ENCODE measurements around the gene NDC1.

Gene NDC1

DNA sequence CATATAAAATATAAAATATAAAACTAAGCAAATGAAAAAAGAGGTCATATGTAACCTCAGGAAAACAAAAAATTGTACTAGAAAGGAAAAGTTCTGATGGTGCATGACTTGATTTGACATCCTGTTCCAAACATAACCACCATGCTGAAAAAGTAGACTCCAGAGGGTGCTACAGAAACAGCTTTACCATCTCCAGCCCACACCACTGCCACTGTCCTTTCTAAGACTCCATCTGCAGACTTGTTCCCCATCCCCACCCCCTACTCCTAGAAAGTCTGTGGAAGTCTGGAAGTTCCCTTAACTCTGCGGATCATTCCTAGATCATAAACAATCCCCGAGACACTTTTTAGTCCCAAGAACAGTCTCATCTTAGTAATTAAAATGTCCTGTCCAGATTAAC lies 119.7 kb downstream of the NDC1 start:
- ATAC-seq (ENCODE audit: insufficient read depth, low read depth) (no peak), DNase-seq (no peak)
- no peak overlapping the region for H3K4me3 ChIP-seq (ENCODE audit: low read depth in 1 of 2, low read length in 2 of 2)
- no peaks in the 10 kb centered on the region for H3K79me2 ChIP-seq (ENCODE audit: insufficient read depth, low read length)
- no peak overlapping the region for H2AFZ ChIP-seq (ENCODE audit: low read depth, low read length)
- no peak overlapping the region for H3K4me2 ChIP-seq (ENCODE audit: insufficient read depth, low read length)
- H3K9ac ChIP-seq (ENCODE audit: low read depth, low read length), result no peak overlapping the region
- H3K4me1 ChIP-seq (ENCODE audit: insufficient read depth, low read length), result no peaks in the 10 kb centered on the region
- H3K9me3 ChIP-seq (ENCODE audit: insufficient read depth, low read length, severe bottlenecking), result no peaks in the 10 kb centered on the region
- TF ChIP-seq EZH2 (IDR thresholded peaks at IDR 0.05; ENCODE audit: borderline replicate concordance, low read depth, low read length, severe bottlenecking), result no peak
- TF ChIP-seq, protein P1, sequence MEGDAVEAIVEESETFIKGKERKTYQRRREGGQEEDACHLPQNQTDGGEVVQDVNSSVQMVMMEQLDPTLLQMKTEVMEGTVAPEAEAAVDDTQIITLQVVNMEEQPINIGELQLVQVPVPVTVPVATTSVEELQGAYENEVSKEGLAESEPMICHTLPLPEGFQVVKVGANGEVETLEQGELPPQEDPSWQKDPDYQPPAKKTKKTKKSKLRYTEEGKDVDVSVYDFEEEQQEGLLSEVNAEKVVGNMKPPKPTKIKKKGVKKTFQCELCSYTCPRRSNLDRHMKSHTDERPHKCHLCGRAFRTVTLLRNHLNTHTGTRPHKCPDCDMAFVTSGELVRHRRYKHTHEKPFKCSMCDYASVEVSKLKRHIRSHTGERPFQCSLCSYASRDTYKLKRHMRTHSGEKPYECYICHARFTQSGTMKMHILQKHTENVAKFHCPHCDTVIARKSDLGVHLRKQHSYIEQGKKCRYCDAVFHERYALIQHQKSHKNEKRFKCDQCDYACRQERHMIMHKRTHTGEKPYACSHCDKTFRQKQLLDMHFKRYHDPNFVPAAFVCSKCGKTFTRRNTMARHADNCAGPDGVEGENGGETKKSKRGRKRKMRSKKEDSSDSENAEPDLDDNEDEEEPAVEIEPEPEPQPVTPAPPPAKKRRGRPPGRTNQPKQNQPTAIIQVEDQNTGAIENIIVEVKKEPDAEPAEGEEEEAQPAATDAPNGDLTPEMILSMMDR (IDR thresholded peaks at IDR 0.05; ENCODE audit: borderline replicate concordance, extremely low read depth, low read length, poor library complexity, severe bottlenecking), result no peak
- H3K27me3 ChIP-seq (ENCODE audit: insufficient read depth, low read length, poor library complexity), result no peaks in the 10 kb centered on the region
- H4K20me1 ChIP-seq (ENCODE audit: insufficient read depth, low read length), result no peaks in the 10 kb centered on the region; the same call in 1 of the 2 replicates
- no peak overlapping the region for H3K27ac ChIP-seq (ENCODE audit: low read length)
- H3K36me3 ChIP-seq (ENCODE audit: insufficient read depth, low read length), result no peaks in the 10 kb centered on the region

DNA sequence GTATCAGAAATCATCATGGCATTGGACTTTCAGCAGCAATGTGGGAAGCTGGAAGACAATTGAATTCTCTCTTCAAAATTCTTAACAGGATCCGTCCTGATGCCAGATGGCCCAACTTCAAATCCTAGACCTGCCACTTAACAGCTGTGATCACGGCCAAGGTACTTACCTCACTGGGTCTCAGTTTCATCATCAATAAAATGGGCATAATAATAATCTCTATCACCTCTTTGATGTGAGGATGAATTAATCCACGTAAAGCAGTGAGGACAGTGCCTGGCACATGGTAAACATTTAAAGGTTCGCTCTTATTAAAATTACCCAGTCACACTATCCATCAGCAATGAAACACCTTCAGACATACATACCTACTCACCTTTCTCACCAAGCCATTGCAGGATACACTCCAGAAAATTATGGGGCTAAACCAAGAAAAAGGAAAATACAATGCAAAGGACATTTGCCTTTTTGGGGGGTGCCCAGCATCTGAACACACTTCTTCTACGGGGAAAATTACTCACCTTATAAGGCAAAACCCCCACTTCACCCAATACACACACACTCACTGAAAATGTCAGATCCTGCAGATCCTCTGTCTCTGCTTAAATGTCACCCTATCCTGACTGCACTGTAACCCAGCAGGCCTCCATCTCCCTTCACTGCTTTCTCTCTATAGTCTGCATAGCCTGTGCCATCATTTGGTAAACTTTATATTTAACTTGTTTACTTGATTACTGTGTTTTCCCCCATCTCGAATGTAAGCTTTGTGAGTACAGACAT lies 120.9 kb downstream of the NDC1 start:
- H2AFZ ChIP-seq (ENCODE audit: low read depth, low read length), result no peak overlapping the region
- H3K4me2 ChIP-seq (ENCODE audit: insufficient read depth, low read length), result no peak overlapping the region
- DNase-seq (no peak), ATAC-seq (ENCODE audit: insufficient read depth, low read depth) (no peak)
- TF ChIP-seq EZH2 (IDR thresholded peaks at IDR 0.05; ENCODE audit: borderline replicate concordance, low read depth, low read length, severe bottlenecking), result no peak
- TF ChIP-seq, protein P1 (IDR thresholded peaks at IDR 0.05; ENCODE audit: borderline replicate concordance, extremely low read depth, low read length, poor library complexity, severe bottlenecking), result no peak
- H3K9me3 ChIP-seq (ENCODE audit: insufficient read depth, low read length, severe bottlenecking), result no peaks in the 10 kb centered on the region
- H3K27ac ChIP-seq (ENCODE audit: low read length), result no peak overlapping the region
- H3K79me2 ChIP-seq (ENCODE audit: insufficient read depth, low read length), result no peaks in the 10 kb centered on the region
- H4K20me1 ChIP-seq (ENCODE audit: insufficient read depth, low read length), result no peaks in the 10 kb centered on the region; the same call in 1 of the 2 replicates
- H3K27me3 ChIP-seq (ENCODE audit: insufficient read depth, low read length, poor library complexity), result no peaks in the 10 kb centered on the region
- H3K36me3 ChIP-seq (ENCODE audit: insufficient read depth, low read length), result no peaks in the 10 kb centered on the region
- H3K4me3 ChIP-seq (ENCODE audit: low read depth in 1 of 2, low read length in 2 of 2), result no peak overlapping the region
- no peak overlapping the region for H3K9ac ChIP-seq (ENCODE audit: low read depth, low read length)
- no peaks in the 10 kb centered on the region for H3K4me1 ChIP-seq (ENCODE audit: insufficient read depth, low read length)

DNA sequence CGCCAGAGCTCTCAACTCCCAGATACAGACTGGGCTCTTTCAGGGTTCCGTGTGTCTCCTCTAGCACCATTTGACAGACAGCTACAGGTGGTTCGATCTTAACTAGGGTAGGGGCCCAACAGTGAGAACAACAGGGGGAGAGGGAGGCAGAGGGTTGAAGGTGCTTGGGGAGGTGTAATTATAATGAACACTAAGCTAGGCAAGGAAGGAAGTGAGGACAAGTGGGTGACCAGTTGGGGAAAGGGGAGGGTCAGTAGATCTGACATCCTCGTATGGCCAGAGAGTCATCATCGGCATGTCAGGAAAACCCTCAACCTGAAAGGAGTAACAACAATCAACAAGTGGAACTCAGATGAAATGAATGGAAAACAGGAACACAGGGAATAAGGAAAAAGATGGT lies 121.9 kb downstream of the NDC1 start:
- H3K27me3 ChIP-seq (ENCODE audit: insufficient read depth, low read length, poor library complexity), result no peaks in the 10 kb centered on the region

More for the DNA sequence above, 121.9 kb downstream of the NDC1 start:
- TF ChIP-seq EZH2 (IDR thresholded peaks at IDR 0.05; ENCODE audit: borderline replicate concordance, low read depth, low read length, severe bottlenecking), result no peak
- TF ChIP-seq, protein P1 (IDR thresholded peaks at IDR 0.05; ENCODE audit: borderline replicate concordance, extremely low read depth, low read length, poor library complexity, severe bottlenecking), result no peak
- Histone ChIP-seq H3K4me3 (ENCODE audit: low read depth in 1 of 2, low read length in 2 of 2) (no peak overlapping the region), H3K36me3 (ENCODE audit: insufficient read depth, low read length) (no peaks in the 10 kb centered on the region), H3K27ac (ENCODE audit: low read length) (no peak overlapping the region), H3K4me1 (ENCODE audit: insufficient read depth, low read length) (no peaks in the 10 kb centered on the region), H3K79me2 (ENCODE audit: insufficient read depth, low read length) (no peaks in the 10 kb centered on the region), H2AFZ (ENCODE audit: low read depth, low read length) (no peak overlapping the region), H4K20me1 (ENCODE audit: insufficient read depth, low read length) (no peaks in the 10 kb centered on the region; the same call in 1 of the 2 replicates), H3K9me3 (ENCODE audit: insufficient read depth, low read length, severe bottlenecking) (no peaks in the 10 kb centered on the region), H3K4me2 (ENCODE audit: insufficient read depth, low read length) (no peak overlapping the region), H3K9ac (ENCODE audit: low read depth, low read length) (no peak overlapping the region)
- DNase-seq (no peak), ATAC-seq (ENCODE audit: insufficient read depth, low read depth) (no peak)

Measured in DND-41 (cell line).